Astrocyte of the cerebellum (primary cell): ENCODE measurements around the gene OR2J1.
"Not testable (repeated sequence)": the region's sequence is repeated elsewhere in the genome, so short reads cannot be mapped to it uniquely, and the experiment has no call there.

Experiments
- DNase-seq: peaks from one replicate; pipeline ENCODE4 v3.0.0-alpha.2; 2011; ENCODE audit warnings: low read depth
- H3K4me3 ChIP-seq: 2 replicates; pipeline ENCODE4 v1.5.1; 2011; ENCODE audit warnings: mild to moderate bottlenecking, low read depth, low read length, moderate library complexity
- CTCF ChIP-seq: IDR thresholded peaks from 2 replicates; pipeline ENCODE4 v1.5.1; 2012; ENCODE audit warnings: low read length, low read depth, moderate library complexity, mild to moderate bottlenecking; ENCODE audit errors: missing control alignments
- in situ Hi-C: cut with HindIII; loops from 2 replicates; pipeline ENCODE4 v1.10.0; 2017; ENCODE audit warnings: low sequenced_read_pairs

OR2J1 gene

GRCh38 chr6:29087213-29087612 is 12.1 kb upstream of the OR2J1 start, which contains the start of gene OR2B3:
Gene OR2B3 (minus strand): TSS chr6:29087313. CDS start chr6:29087248, 65 bp downstream.
- TF ChIP-seq CTCF, result no peak
- in situ Hi-C loops, result no loop called here
- no peak within 1 kb of the TSS for H3K4me3 ChIP-seq
- DNase-seq, result no peak

- TF ChIP-seq CTCF, result no peak
- in situ Hi-C loops, result no loop called here
- DNase-seq, result no peak
- no peak overlapping the region for H3K4me3 ChIP-seq
Observed at GRCh38 chr6:29092957-29093356, 6.3 kb upstream of the OR2J1 start.

- in situ Hi-C loops, result no loop called here
- H3K4me3 ChIP-seq, result no peak overlapping the region
- no peak for TF ChIP-seq CTCF
- DNase-seq, result no peak
Observed at GRCh38 chr6:29097803-29098202, 1.5 kb upstream of the OR2J1 start.

- no peak within 1 kb of the TSS for H3K4me3 ChIP-seq
- in situ Hi-C loops, result no loop called here
- no peak for TF ChIP-seq CTCF
- no peak for DNase-seq
Observed at GRCh38 chr6:29107758-29108157, 8.5 kb downstream of the OR2J1 start, which contains the start of gene OR2J3. Gene OR2J3 (plus strand): TSS chr6:29108058. CDS start chr6:29111891, 3,833 bp downstream.

GRCh38 chr6:29112135-29112534 is 12.8 kb downstream of the OR2J1 start:
- TF ChIP-seq CTCF, result no peak
- no peak overlapping the region for H3K4me3 ChIP-seq
- in situ Hi-C loops, result no loop called here
- DNase-seq, result no peak

- in situ Hi-C loops, DNase-seq, H3K4me3 ChIP-seq: not testable (repeated sequence)
Observed at GRCh38 chr6:29114964-29115363, 15.7 kb downstream of the OR2J1 start.

GRCh38 chr6:29129326-29130012 is 30.2 kb downstream of the OR2J1 start:
- no peak overlapping the region for H3K4me3 ChIP-seq
- in situ Hi-C loops, result no loop called here
- TF ChIP-seq CTCF, result no peak
- no peak for DNase-seq
